ENCODE measurements around the gene KLC1. TPM values are rescaled to one million over a fixed set of nuclear protein-coding genes. Genes with fewer than 3 reads are reported as not detected.

The KLC1 gene
- polyA plus RNA-seq (2013), result 79.1 TPM

- H3K27me3 ChIP-seq (replicated peaks in 2 of 5; ENCODE audit: control insufficient read depth in 4 of 5, insufficient read depth in 5 of 5, low read length in 4 of 5), result no peaks in the 10 kb centered on the region
- no peaks in the 10 kb centered on the region for H3K9me3 ChIP-seq (ENCODE audit: control extremely low read depth in 1 of 5, control insufficient read depth in 4 of 5, insufficient read depth in 2 of 5, low read depth in 1 of 5, low read length in 4 of 5)
- ChIA-PET POLR2A (interaction anchor here (1.0 kb wide), 1 partner anchor 51 kb away, joined by 3 read pairs; no protein-coding TSS in a partner anchor), CTCF (interaction anchor here (0.8 to 1.3 kb wide), 2 partner anchors 18 to 51 kb away, joined by 4 to 5 read pairs; no protein-coding TSS in a partner anchor)
- H3K4me1 ChIP-seq (ENCODE audit: control extremely low read depth in 1 of 4, control insufficient read depth in 4 of 4, insufficient read depth in 4 of 4, low read length in 3 of 4), result peaks cover 6 to 48% (median 40%) of the 10 kb centered on the region in 4 experiments
- peak within 1 kb of the TSS; percentile 51 to 94 (median 80) for H3K4me3 ChIP-seq (ENCODE audit: control insufficient read depth in 1 of 7, extremely low read depth in 1 of 7, insufficient read depth in 4 of 7, low read depth in 2 of 7, low read length in 6 of 7)
- H3K27ac ChIP-seq (ENCODE audit: insufficient read depth in 1 of 2, low read depth in 1 of 2, low read length in 2 of 2, poor library complexity in 1 of 2, severe bottlenecking in 2 of 2), result peak within 1 kb of the TSS; percentile 70 to 89
- DNase-seq, result peak; percentile 52 to 77 (median 63)
- WGBS (ENCODE audit: insufficient coverage), result under 1% methylated on average over 85 of the region's 97 CpGs
- peaks cover 0 to 5% (median 2%) of the 10 kb centered on the region in 4 experiments for H3K36me3 ChIP-seq (ENCODE audit: control insufficient read depth in 4 of 4, insufficient read depth in 4 of 4, low read length in 3 of 4)
These were observed at the start of gene KLC1 for GRCh38 chr14:103628684-103629502. TSS of gene KLC1 (plus strand) at chr14:103629211. CDS start at chr14:103654565, 25,354 bp downstream.

- CTCF ChIA-PET, result no interaction called here
- 96% methylated on average over 9 of the region's 11 CpGs for WGBS (ENCODE audit: insufficient coverage)
- H3K27ac ChIP-seq (ENCODE audit: insufficient read depth in 1 of 2, low read depth in 1 of 2, low read length in 2 of 2, poor library complexity in 1 of 2, severe bottlenecking in 2 of 2), result no peak overlapping the region
- H3K9me3 ChIP-seq (ENCODE audit: control extremely low read depth in 1 of 5, control insufficient read depth in 4 of 5, insufficient read depth in 2 of 5, low read depth in 1 of 5, low read length in 4 of 5), result no peaks in the 10 kb centered on the region
- H3K4me3 ChIP-seq (ENCODE audit: control insufficient read depth in 1 of 7, extremely low read depth in 1 of 7, insufficient read depth in 4 of 7, low read depth in 2 of 7, low read length in 6 of 7), result no peak overlapping the region
- peaks cover 0 to 30% (median 23%) of the 10 kb centered on the region in 4 experiments for H3K36me3 ChIP-seq (ENCODE audit: control insufficient read depth in 4 of 4, insufficient read depth in 4 of 4, low read length in 3 of 4)
- no peak for DNase-seq
- no peaks in the 10 kb centered on the region for H3K4me1 ChIP-seq (ENCODE audit: control extremely low read depth in 1 of 4, control insufficient read depth in 4 of 4, insufficient read depth in 4 of 4, low read length in 3 of 4)
- POLR2A ChIA-PET, result no interaction called here
- no peaks in the 10 kb centered on the region for H3K27me3 ChIP-seq (replicated peaks in 2 of 5; ENCODE audit: control insufficient read depth in 4 of 5, insufficient read depth in 5 of 5, low read length in 4 of 5)
These were observed 47.8 kb upstream of the KLC1 start for GRCh38 chr14:103581206-103581605.

DNA sequence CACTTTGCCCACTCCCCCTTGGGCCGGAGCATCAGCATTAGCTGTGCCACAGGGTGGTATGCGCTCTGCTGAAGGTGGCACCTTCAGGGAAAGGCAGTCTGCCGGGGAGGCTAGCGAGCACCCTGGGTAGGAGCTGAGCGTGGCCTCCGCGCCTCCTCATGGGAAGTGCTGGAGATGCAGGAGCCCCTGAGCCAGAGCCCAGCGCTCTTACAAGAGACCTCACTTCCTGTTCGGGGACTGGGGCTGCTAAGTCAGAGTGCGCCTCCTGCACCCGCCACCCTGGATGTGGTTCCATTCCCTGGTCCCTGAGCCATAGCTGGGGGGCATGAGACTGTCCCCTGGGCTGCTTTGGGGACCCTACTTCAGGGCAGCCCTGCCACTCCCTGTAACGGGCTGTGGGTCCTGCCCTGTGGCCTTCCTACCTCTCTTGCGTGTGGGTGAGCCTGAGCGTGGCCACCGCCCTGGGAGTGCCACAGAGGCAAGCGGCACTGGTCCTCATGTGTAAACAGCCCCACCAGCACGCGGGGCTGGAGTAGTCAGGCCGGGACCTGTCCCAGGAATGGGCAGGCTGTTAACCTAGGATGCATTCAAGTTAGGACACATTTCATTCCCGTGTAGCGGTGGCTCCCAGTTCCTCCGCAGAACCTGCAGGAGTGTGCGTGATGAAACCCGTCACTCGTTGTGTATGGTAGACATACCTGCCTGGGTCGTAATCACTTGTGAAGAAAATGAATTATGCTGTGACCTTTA is 46.9 kb upstream of the KLC1 start:
- CTCF ChIA-PET, result no interaction called here
- POLR2A ChIA-PET, result no interaction called here

GRCh38 chr14:103584326-103584915 is 44.6 kb upstream of the KLC1 start:
- no peak overlapping the region for H3K4me3 ChIP-seq (ENCODE audit: control insufficient read depth in 1 of 7, extremely low read depth in 1 of 7, insufficient read depth in 4 of 7, low read depth in 2 of 7, low read length in 6 of 7)
- H3K27ac ChIP-seq (ENCODE audit: insufficient read depth in 1 of 2, low read depth in 1 of 2, low read length in 2 of 2, poor library complexity in 1 of 2, severe bottlenecking in 2 of 2), result no peak overlapping the region
- 93% methylated on average over 8 of the region's 11 CpGs for WGBS (ENCODE audit: insufficient coverage)
- DNase-seq, result no peak
- CTCF ChIA-PET, result interaction anchor here (0.8 to 1.0 kb wide), 2 partner anchors 12 to 55 kb away, joined by 3 read pairs; no protein-coding TSS in a partner anchor
- no peaks in the 10 kb centered on the region for H3K27me3 ChIP-seq (replicated peaks in 2 of 5; ENCODE audit: control insufficient read depth in 4 of 5, insufficient read depth in 5 of 5, low read length in 4 of 5)
- no peaks in the 10 kb centered on the region for H3K4me1 ChIP-seq (ENCODE audit: control extremely low read depth in 1 of 4, control insufficient read depth in 4 of 4, insufficient read depth in 4 of 4, low read length in 3 of 4)
- peaks cover 3 to 16% (median 11%) of the 10 kb centered on the region in 4 experiments for H3K36me3 ChIP-seq (ENCODE audit: control insufficient read depth in 4 of 4, insufficient read depth in 4 of 4, low read length in 3 of 4)
- POLR2A ChIA-PET, result no interaction called here
- no peaks in the 10 kb centered on the region for H3K9me3 ChIP-seq (ENCODE audit: control extremely low read depth in 1 of 5, control insufficient read depth in 4 of 5, insufficient read depth in 2 of 5, low read depth in 1 of 5, low read length in 4 of 5)

More for the DNA sequence above, 46.9 kb upstream of the KLC1 start:
- Histone ChIP-seq H3K9me3 (ENCODE audit: control extremely low read depth in 1 of 5, control insufficient read depth in 4 of 5, insufficient read depth in 2 of 5, low read depth in 1 of 5, low read length in 4 of 5) (no peaks in the 10 kb centered on the region), H3K27me3 (replicated peaks in 2 of 5; ENCODE audit: control insufficient read depth in 4 of 5, insufficient read depth in 5 of 5, low read length in 4 of 5) (no peaks in the 10 kb centered on the region), H3K27ac (ENCODE audit: insufficient read depth in 1 of 2, low read depth in 1 of 2, low read length in 2 of 2, poor library complexity in 1 of 2, severe bottlenecking in 2 of 2) (no peak overlapping the region), H3K4me3 (ENCODE audit: control insufficient read depth in 1 of 7, extremely low read depth in 1 of 7, insufficient read depth in 4 of 7, low read depth in 2 of 7, low read length in 6 of 7) (no peak overlapping the region), H3K36me3 (ENCODE audit: control insufficient read depth in 4 of 4, insufficient read depth in 4 of 4, low read length in 3 of 4) (peaks cover 0 to 24% (median 19%) of the 10 kb centered on the region in 4 experiments), H3K4me1 (ENCODE audit: control extremely low read depth in 1 of 4, control insufficient read depth in 4 of 4, insufficient read depth in 4 of 4, low read length in 3 of 4) (no peaks in the 10 kb centered on the region)
- no peak for DNase-seq
- WGBS (ENCODE audit: insufficient coverage), result 97% methylated on average over 22 of the region's 26 CpGs

DNA sequence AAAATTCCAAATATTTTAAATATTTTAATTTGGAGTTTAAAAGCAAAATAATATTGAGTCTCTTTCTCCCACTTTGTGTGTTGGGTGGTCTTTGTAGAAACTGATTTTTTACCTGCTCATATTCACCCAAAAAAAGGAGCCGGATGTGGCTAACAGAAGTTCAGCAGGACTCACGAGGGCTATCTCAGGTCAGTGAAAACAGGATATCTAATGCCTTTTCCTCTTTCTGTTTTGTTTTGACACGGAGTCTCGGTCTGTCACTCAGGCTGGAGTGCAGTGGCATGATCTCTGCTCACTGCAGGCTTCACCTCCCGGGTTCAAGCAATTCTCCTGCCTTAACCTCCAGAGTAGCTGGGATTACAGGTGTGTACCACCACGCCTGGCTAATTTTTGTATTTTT is 35.4 kb upstream of the KLC1 start:
- 48% methylated on average over 4 of the region's 6 CpGs for WGBS (ENCODE audit: insufficient coverage)
- Histone ChIP-seq H3K27ac (ENCODE audit: insufficient read depth in 1 of 2, low read depth in 1 of 2, low read length in 2 of 2, poor library complexity in 1 of 2, severe bottlenecking in 2 of 2) (no peak overlapping the region), H3K27me3 (replicated peaks in 2 of 5; ENCODE audit: control insufficient read depth in 4 of 5, insufficient read depth in 5 of 5, low read length in 4 of 5) (no peaks in the 10 kb centered on the region), H3K36me3 (ENCODE audit: control insufficient read depth in 4 of 4, insufficient read depth in 4 of 4, low read length in 3 of 4) (peaks cover 0 to 21% (median 13%) of the 10 kb centered on the region in 4 experiments), H3K4me3 (ENCODE audit: control insufficient read depth in 1 of 7, extremely low read depth in 1 of 7, insufficient read depth in 4 of 7, low read depth in 2 of 7, low read length in 6 of 7) (no peak overlapping the region), H3K4me1 (ENCODE audit: control extremely low read depth in 1 of 4, control insufficient read depth in 4 of 4, insufficient read depth in 4 of 4, low read length in 3 of 4) (peaks cover 0 to 7% (median 0%) of the 10 kb centered on the region in 4 experiments), H3K9me3 (ENCODE audit: control extremely low read depth in 1 of 5, control insufficient read depth in 4 of 5, insufficient read depth in 2 of 5, low read depth in 1 of 5, low read length in 4 of 5) (no peaks in the 10 kb centered on the region)
- DNase-seq, result peak in 1 of 3 donors; percentile 7
- CTCF ChIA-PET, result interaction anchor here (0.9 to 1.6 kb wide), 3 partner anchors 34 to 78 kb away, joined by 3 read pairs; no protein-coding TSS in a partner anchor
- POLR2A ChIA-PET, result no interaction called here

DNA sequence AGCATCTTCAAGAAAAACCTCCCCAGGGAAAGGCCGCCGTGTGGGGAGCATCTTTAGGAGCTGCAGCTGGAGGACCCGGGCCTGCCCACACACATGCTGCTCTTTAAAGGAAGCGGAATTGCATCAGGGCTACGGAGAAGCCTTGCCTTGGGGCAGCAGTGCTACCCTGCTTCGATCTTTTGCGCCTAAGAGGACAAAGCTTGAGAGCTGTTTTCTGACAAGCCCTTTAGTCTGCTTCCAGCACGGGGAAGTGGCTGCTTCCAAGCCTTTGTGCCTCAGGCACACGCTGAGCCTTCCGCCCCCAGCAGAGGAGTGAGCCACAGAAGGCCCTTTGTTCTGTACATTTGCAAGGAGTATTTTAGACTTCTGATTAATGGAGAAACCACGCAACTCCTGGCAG is 34.7 kb upstream of the KLC1 start:
- H3K27me3 ChIP-seq (replicated peaks in 2 of 5; ENCODE audit: control insufficient read depth in 4 of 5, insufficient read depth in 5 of 5, low read length in 4 of 5), result no peaks in the 10 kb centered on the region
- no peak overlapping the region for H3K4me3 ChIP-seq (ENCODE audit: control insufficient read depth in 1 of 7, extremely low read depth in 1 of 7, insufficient read depth in 4 of 7, low read depth in 2 of 7, low read length in 6 of 7)
- 98% methylated on average over 6 of the region's 11 CpGs for WGBS (ENCODE audit: insufficient coverage)
- no peaks in the 10 kb centered on the region for H3K9me3 ChIP-seq (ENCODE audit: control extremely low read depth in 1 of 5, control insufficient read depth in 4 of 5, insufficient read depth in 2 of 5, low read depth in 1 of 5, low read length in 4 of 5)
- H3K4me1 ChIP-seq (ENCODE audit: control extremely low read depth in 1 of 4, control insufficient read depth in 4 of 4, insufficient read depth in 4 of 4, low read length in 3 of 4), result peaks cover 0 to 7% (median 0%) of the 10 kb centered on the region in 4 experiments
- CTCF ChIA-PET, result interaction anchor here (1.1 to 1.3 kb wide), 2 partner anchors 33 to 86 kb away, joined by 3 to 5 read pairs; no protein-coding TSS in a partner anchor
- POLR2A ChIA-PET, result no interaction called here
- no peak overlapping the region for H3K27ac ChIP-seq (ENCODE audit: insufficient read depth in 1 of 2, low read depth in 1 of 2, low read length in 2 of 2, poor library complexity in 1 of 2, severe bottlenecking in 2 of 2)
- H3K36me3 ChIP-seq (ENCODE audit: control insufficient read depth in 4 of 4, insufficient read depth in 4 of 4, low read length in 3 of 4), result peaks cover 0 to 15% (median 8%) of the 10 kb centered on the region in 4 experiments
- no peak for DNase-seq
